Tibial nerve (tissue), 3 donors: ENCODE measurements around the gene DENND5B.

ENCODE experiments used
- CTCF ChIP-seq, 5 experiments: fragments of 200-600 bp in 3 of 5; fragments of 450-650 bp in 2 of 5; sonication (generic) in 3 of 5; IDR thresholded peaks; one replicate each; pipeline ENCODE4 v1.5.1; 2016 to 2019; ENCODE audit warnings: antibody characterized with exemption in 5 of 5, mild to moderate bottlenecking in 3 of 5, moderate library complexity in 2 of 5
- POLR2A ChIP-seq, 2 donors: fragments of 450-650 bp; IDR thresholded peaks; one replicate each; pipeline ENCODE4 v1.6.1; 2017; ENCODE audit warnings: antibody characterized with exemption in 2 of 2, mild to moderate bottlenecking in 2 of 2, moderate library complexity in 2 of 2

GRCh38 chr12:31599053-31599452 lies 8.1 kb upstream of the DENND5B start:
- TF ChIP-seq POLR2A (IDR thresholded peaks at IDR 0.05) (no peak), CTCF (IDR thresholded peaks at IDR 0.05) (no peak)
